ENCODE results near the gene SLCO3A1. TPM values are rescaled to one million over a fixed set of nuclear protein-coding genes. Genes with fewer than 3 reads are reported as not detected.

SLCO3A1 gene
- total RNA-seq, 2 donors from 2014 or later = 21.4 to 27.3 TPM

DNA sequence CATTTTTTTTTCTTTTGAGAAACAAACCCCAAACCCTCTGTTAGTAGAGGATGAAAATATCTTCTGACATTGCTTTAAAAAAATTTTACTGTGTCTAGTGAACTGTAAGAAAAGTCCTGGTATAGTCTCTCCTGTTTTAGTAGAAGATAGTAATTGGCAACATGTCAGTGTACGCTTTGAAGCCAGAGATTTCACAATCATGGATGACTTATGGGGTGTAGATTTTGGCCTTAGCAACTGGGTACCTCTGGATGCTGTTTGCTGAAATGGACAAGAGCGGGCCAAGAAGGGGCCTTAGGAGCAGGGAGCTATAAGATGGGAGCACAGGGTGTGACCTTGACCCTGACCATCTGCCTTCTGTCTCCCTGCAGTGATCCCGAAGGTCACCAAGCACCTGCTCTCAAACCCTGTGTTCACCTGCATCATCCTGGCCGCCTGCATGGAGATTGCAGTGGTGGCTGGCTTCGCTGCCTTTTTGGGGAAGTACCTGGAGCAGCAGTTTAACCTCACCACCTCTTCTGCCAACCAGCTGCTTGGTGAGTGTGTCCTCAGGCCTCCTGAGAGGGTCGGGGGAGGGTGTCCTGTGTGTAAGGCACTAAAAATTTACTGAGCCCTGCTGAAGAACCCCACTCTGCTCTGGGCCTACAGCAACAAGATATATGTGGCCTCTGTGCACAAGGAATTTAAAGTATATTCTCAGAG, 266.7 kb downstream of the SLCO3A1 start:
- DNase-seq (ENCODE audit: low spot score) = no peak
- H3K4me1 ChIP-seq = peaks cover 0 to 22% of the 10 kb centered on the region in 2 donors
- TF ChIP-seq, protein P1, sequence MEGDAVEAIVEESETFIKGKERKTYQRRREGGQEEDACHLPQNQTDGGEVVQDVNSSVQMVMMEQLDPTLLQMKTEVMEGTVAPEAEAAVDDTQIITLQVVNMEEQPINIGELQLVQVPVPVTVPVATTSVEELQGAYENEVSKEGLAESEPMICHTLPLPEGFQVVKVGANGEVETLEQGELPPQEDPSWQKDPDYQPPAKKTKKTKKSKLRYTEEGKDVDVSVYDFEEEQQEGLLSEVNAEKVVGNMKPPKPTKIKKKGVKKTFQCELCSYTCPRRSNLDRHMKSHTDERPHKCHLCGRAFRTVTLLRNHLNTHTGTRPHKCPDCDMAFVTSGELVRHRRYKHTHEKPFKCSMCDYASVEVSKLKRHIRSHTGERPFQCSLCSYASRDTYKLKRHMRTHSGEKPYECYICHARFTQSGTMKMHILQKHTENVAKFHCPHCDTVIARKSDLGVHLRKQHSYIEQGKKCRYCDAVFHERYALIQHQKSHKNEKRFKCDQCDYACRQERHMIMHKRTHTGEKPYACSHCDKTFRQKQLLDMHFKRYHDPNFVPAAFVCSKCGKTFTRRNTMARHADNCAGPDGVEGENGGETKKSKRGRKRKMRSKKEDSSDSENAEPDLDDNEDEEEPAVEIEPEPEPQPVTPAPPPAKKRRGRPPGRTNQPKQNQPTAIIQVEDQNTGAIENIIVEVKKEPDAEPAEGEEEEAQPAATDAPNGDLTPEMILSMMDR (IDR thresholded peaks at IDR 0.05) = no peak
- H3K27me3 ChIP-seq = no peaks in the 10 kb centered on the region
- peaks cover 18% of the 10 kb centered on the region for H3K36me3 ChIP-seq
- H3K4me3 ChIP-seq = no peak overlapping the region
- H3K27ac ChIP-seq = no peak overlapping the region
- no peaks in the 10 kb centered on the region for H3K9me3 ChIP-seq

DNA sequence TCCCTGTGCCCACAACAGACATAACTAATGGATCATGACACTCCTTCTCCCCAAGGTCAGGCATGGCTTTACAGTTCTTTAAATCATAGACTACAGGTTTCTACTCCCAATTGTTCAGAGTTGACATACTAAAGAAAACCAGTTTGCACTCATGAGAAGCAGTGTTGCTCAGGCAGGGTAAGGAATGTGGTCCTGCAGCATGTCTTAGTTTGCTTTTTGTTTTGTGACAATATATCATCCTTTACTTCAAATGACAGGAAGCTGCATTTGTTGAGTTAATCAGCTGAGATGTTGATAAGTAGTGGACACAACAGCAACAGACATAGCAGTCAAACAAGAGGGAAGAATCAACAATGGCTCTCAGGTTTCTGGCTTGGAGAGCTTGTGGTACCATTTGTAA, 267.5 kb downstream of the SLCO3A1 start:
- Histone ChIP-seq H3K4me1 (peaks cover 0 to 22% of the 10 kb centered on the region in 2 donors), H3K36me3 (peaks cover 21% of the 10 kb centered on the region), H3K27ac (no peak overlapping the region), H3K9me3 (no peaks in the 10 kb centered on the region), H3K4me3 (no peak overlapping the region), H3K27me3 (no peaks in the 10 kb centered on the region)
- no peak for DNase-seq (ENCODE audit: low spot score)
- TF ChIP-seq, protein P1 (IDR thresholded peaks at IDR 0.05) = no peak

DNA sequence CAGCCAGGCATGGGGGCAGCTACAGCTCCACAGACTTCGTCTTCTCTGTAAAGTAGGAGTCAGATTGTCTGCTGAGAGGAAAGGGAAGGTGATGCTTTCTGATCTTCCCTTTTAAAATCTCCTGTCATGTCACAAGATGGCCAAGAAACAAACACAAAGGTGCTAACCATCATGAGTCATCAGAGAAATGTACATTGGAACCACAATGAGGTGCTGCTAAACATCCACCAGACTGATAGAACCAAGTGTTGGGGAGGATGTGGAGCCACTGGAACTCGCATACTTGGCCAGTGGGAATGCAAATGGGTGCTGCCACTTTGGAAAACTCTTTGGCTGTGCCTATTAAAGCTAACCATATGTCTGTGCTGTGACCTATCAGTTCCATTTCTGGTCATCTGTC, 268.8 kb downstream of the SLCO3A1 start:
- H3K36me3 ChIP-seq = peaks cover 33% of the 10 kb centered on the region
- H3K27me3 ChIP-seq = no peaks in the 10 kb centered on the region
- H3K27ac ChIP-seq = no peak overlapping the region
- peaks cover 0 to 16% of the 10 kb centered on the region in 2 donors for H3K4me1 ChIP-seq
- TF ChIP-seq, protein P1 (IDR thresholded peaks at IDR 0.05) = no peak
- DNase-seq (ENCODE audit: low spot score) = no peak
- no peaks in the 10 kb centered on the region for H3K9me3 ChIP-seq
- H3K4me3 ChIP-seq = no peak overlapping the region

DNA sequence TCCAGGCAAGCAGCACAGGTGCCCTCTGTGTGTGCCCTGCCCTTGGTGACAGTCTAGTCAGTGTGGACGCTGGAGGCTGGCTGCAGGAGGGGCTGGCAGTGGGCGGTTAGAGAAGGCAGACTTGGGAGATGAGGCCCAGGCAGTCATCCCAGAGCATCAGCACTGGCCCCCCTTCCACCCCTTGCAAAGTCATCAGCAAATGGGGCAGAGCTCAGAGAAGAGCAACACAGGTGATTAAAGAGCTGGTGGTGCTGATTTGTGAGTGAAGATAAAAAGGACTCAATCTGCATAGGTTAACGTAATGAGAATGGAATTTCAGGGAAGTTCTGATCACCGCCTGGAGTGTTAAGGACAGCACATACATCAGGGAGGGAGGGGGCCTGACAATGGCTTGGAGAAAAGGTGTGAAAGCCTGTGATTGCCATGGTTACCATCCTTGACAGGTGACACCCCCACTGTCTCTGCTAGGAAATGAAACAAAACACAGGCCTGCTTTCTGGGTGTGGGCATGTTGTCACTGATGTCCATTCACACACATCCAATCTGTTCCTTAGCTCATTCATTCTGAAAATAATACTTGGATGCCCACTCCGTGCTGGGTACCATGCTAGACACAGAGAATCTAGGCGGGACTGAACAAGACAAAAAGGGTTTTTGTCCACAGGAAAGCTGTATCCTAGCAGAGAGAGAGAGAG, 270.6 kb downstream of the SLCO3A1 start:
- Histone ChIP-seq H3K27ac (no peak overlapping the region), H3K27me3 (no peaks in the 10 kb centered on the region), H3K9me3 (no peaks in the 10 kb centered on the region), H3K4me1 (peaks cover 0 to 6% of the 10 kb centered on the region in 2 donors), H3K4me3 (no peak overlapping the region), H3K36me3 (peaks cover 50% of the 10 kb centered on the region)
- DNase-seq (ENCODE audit: low spot score) = no peak
- TF ChIP-seq, protein P1 (IDR thresholded peaks at IDR 0.05) = no peak

DNA sequence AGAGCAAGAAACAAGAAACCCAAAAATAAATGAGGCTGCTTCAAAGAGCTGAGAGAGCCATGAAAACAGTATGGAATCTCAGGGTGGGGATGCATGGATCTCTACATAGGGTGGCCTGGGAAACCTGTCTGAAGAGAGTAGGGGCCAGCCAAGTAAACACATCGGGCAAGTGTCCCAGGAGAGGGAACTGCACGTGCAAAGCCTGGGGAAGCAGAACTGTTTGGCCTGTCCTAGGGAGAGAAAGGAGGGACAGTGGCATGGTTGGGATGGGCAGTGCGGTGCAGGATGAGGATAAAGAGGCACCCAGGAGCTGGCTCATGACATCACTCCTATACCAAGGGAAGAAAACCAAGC, 271.1 kb downstream of the SLCO3A1 start:
- Histone ChIP-seq H3K27me3 (no peaks in the 10 kb centered on the region), H3K4me1 (peaks cover 0 to 6% of the 10 kb centered on the region in 2 donors), H3K36me3 (peaks cover 50% of the 10 kb centered on the region), H3K9me3 (no peaks in the 10 kb centered on the region), H3K27ac (no peak overlapping the region), H3K4me3 (no peak overlapping the region)
- TF ChIP-seq, protein P1 (IDR thresholded peaks at IDR 0.05) = no peak
- DNase-seq (ENCODE audit: low spot score) = no peak
